H9 (cell line): Measurements from ENCODE around the gene PIGS. TPM values are rescaled to one million over a fixed set of nuclear protein-coding genes. Genes with fewer than 3 reads are reported as not detected.

Experiments used
- DNase-seq: peaks from one replicate; pipeline ENCODE4 v3.0.0-alpha.2; 2017
- H2AFZ ChIP-seq: one replicate; pipeline ENCODE4 v1.6.1; 2013; ENCODE audit warnings: mild to moderate bottlenecking, low read length, control low read depth, moderate library complexity
- H2AK5ac ChIP-seq: 2 replicates; pipeline ENCODE4 v1.6.1; 2013; ENCODE audit warnings: low read length, control low read depth, mixed read lengths; ENCODE audit not compliant: insufficient read length
- H2BK120ac ChIP-seq: one replicate; pipeline ENCODE4 v1.6.1; 2013; ENCODE audit warnings: low read depth, mild to moderate bottlenecking, low read length, control low read depth, inconsistent platforms; ENCODE audit not compliant: poor library complexity, severe bottlenecking
- H2BK12ac ChIP-seq: 2 replicates; pipeline ENCODE4 v1.6.1; 2013; ENCODE audit warnings: low read length, control low read depth, mixed read lengths, low read depth; ENCODE audit not compliant: insufficient read length
- H2BK15ac ChIP-seq: 2 replicates; pipeline ENCODE4 v1.6.1; 2013; ENCODE audit warnings: low read depth, low read length, control low read depth
- H2BK20ac ChIP-seq: one replicate; pipeline ENCODE4 v1.6.1; 2013; ENCODE audit warnings: low read depth, mild to moderate bottlenecking, low read length, control low read depth, inconsistent platforms; ENCODE audit not compliant: poor library complexity, severe bottlenecking
- H2BK5ac ChIP-seq: 2 replicates; pipeline ENCODE4 v1.6.1; 2013; ENCODE audit warnings: low read length, control low read depth, mixed read lengths; ENCODE audit not compliant: insufficient read length
- H3K14ac ChIP-seq: 2 replicates; pipeline ENCODE4 v1.6.1; 2013; ENCODE audit warnings: low read length, control low read depth; ENCODE audit not compliant: insufficient read depth
- H3K18ac ChIP-seq: 2 replicates; pipeline ENCODE4 v1.6.1; 2013; ENCODE audit warnings: low read depth, mild to moderate bottlenecking, mixed read lengths, low read length, control low read depth; ENCODE audit not compliant: insufficient read length
- H3K23ac ChIP-seq: 2 replicates; pipeline ENCODE4 v1.6.1; 2013; ENCODE audit warnings: low read length, control low read depth, mixed read lengths, low read depth; ENCODE audit not compliant: insufficient read length
- H3K23me2 ChIP-seq: 2 replicates; pipeline ENCODE4 v1.6.1; 2013; ENCODE audit warnings: low read depth, mild to moderate bottlenecking, mixed read lengths, low read length, control low read depth; ENCODE audit not compliant: insufficient read length, poor library complexity, severe bottlenecking
- H3K27ac ChIP-seq: 2 replicates; pipeline ENCODE4 v1.5.1; 2013; ENCODE audit warnings: low read length, control low read depth, mixed read lengths, low read depth; ENCODE audit not compliant: insufficient read length
- H3K27me3 ChIP-seq: 2 replicates; pipeline ENCODE4 v1.6.1; 2013; ENCODE audit warnings: low read length, control low read depth, inconsistent platforms; ENCODE audit not compliant: insufficient read depth
- H3K4ac ChIP-seq: 2 replicates; pipeline ENCODE4 v1.6.1; 2013; ENCODE audit warnings: low read depth, mild to moderate bottlenecking, control low read depth, inconsistent platforms, low read length, moderate library complexity
- H3K4me1 ChIP-seq: 2 replicates; pipeline ENCODE4 v1.6.1; 2013; ENCODE audit warnings: low read length, control low read depth, inconsistent platforms; ENCODE audit not compliant: insufficient read depth
- H3K4me2 ChIP-seq: 2 replicates; pipeline ENCODE4 v1.6.1; 2013; ENCODE audit warnings: low read length, control low read depth, mixed read lengths; ENCODE audit not compliant: insufficient read length, insufficient read depth
- H3K56ac ChIP-seq: 2 replicates; pipeline ENCODE4 v1.6.1; 2013; ENCODE audit warnings: low read depth, mild to moderate bottlenecking, mixed read lengths, low read length, control low read depth; ENCODE audit not compliant: insufficient read length
- H3K79me1 ChIP-seq: 2 replicates; pipeline ENCODE4 v1.6.1; 2013; ENCODE audit warnings: low read depth, mild to moderate bottlenecking, moderate library complexity, low read length, control low read depth, inconsistent platforms; ENCODE audit not compliant: insufficient read depth, poor library complexity, severe bottlenecking
- H3K79me2 ChIP-seq: 2 replicates; pipeline ENCODE4 v1.6.1; 2013; ENCODE audit warnings: low read length, control low read depth, inconsistent platforms; ENCODE audit not compliant: insufficient read depth
- H3K9ac ChIP-seq: 2 replicates; pipeline ENCODE4 v1.6.1; 2013; ENCODE audit warnings: low read length, control low read depth, mixed read lengths; ENCODE audit not compliant: insufficient read length; ENCODE audit errors: extremely low read depth
- H3K9me3 ChIP-seq: one replicate; pipeline ENCODE4 v1.6.1; 2013; ENCODE audit warnings: low read depth, low read length, inconsistent platforms; ENCODE audit not compliant: control insufficient read depth
- H3T11ph ChIP-seq: one replicate; pipeline ENCODE4 v1.6.1; 2013; ENCODE audit warnings: mild to moderate bottlenecking, low read length, control low read depth, inconsistent platforms
- H4K20me1 ChIP-seq: one replicate; pipeline ENCODE4 v1.6.1; 2013; ENCODE audit not compliant: control insufficient read depth, insufficient read length, insufficient read depth
- H4K5ac ChIP-seq: 2 replicates; pipeline ENCODE4 v1.6.1; 2013; ENCODE audit warnings: low read depth, mild to moderate bottlenecking, mixed read lengths, low read length, control low read depth; ENCODE audit not compliant: insufficient read length
- H4K8ac ChIP-seq: replicated peaks from 2 replicates; pipeline ENCODE4 v1.6.1; 2013; ENCODE audit warnings: low read length, control low read depth, mixed read lengths, low read depth; ENCODE audit not compliant: insufficient read length
- H4K91ac ChIP-seq: 2 replicates; pipeline ENCODE4 v1.6.1; 2013; ENCODE audit warnings: low read depth, mild to moderate bottlenecking, moderate library complexity, mixed read lengths, low read length, control low read depth; ENCODE audit not compliant: insufficient read length
- H3K27ac Mint-ChIP-seq, 3 experiments: 2 replicates in 2 of 3; 3 replicates in 1 of 3; pipeline ENCODE4 v1.8.0; 2020 to 2021; ENCODE audit warnings: mixed read lengths in 3 of 3, mild to moderate bottlenecking in 1 of 3, moderate library complexity in 1 of 3
- H3K27me3 Mint-ChIP-seq: 2 replicates; pipeline ENCODE4 v1.8.0; 2021; ENCODE audit warnings: low read depth, mild to moderate bottlenecking, moderate library complexity, mixed read lengths
- H3K36me3 Mint-ChIP-seq, 3 experiments: 2 replicates in 2 of 3; 3 replicates in 1 of 3; pipeline ENCODE4 v1.8.0; 2020 to 2021; ENCODE audit warnings: low read depth in 3 of 3, mixed read lengths in 3 of 3; ENCODE audit not compliant: insufficient read depth in 1 of 3
- H3K4me1 Mint-ChIP-seq, 2 experiments: 2 replicates each; pipeline ENCODE4 v1.8.0; 2020; ENCODE audit warnings: mixed read lengths in 2 of 2
- H3K4me3 Mint-ChIP-seq, 2 experiments: 2 replicates in 1 of 2; 3 replicates in 1 of 2; pipeline ENCODE4 v1.8.0; 2020 to 2021; ENCODE audit warnings: mild to moderate bottlenecking in 2 of 2, mixed read lengths in 2 of 2, moderate library complexity in 1 of 2
- H3K9me3 Mint-ChIP-seq, 2 experiments: 2 replicates in 1 of 2; 3 replicates in 1 of 2; pipeline ENCODE4 v1.8.0; 2020; ENCODE audit warnings: mild to moderate bottlenecking in 2 of 2, mixed read lengths in 2 of 2, moderate library complexity in 1 of 2
- WGBS: extraction: QIAGEN DNeasy Blood & Tissue Kit; methylation state at CpG from one replicate; pipeline ENCODE4 v1.1.7; 2013; ENCODE audit warnings: missing lambda C conversion rate, low lambda C conversion rate, mixed read lengths; ENCODE audit not compliant: insufficient read length; ENCODE audit errors: extremely low coverage; 5-methylcytosine and 5-hydroxymethylcytosine counted together
- total RNA-seq: library from RNA; stranded (reverse); gene quantifications from 2 replicates; pipeline ENCODE4 v1.2.1, GENCODE V29; 2021
- TF ChIP-seq, protein P1 (sequence below): fragments of 200-600 bp; sonication (generic); conservative IDR thresholded peaks from 3 replicates; pipeline ENCODE4 v1.8.0; 2021; ENCODE audit warnings: antibody characterized with exemption, mild to moderate bottlenecking

Gene PIGS
- total RNA-seq, 1 experiment from 2014 or later, result 45.8 TPM

DNA sequence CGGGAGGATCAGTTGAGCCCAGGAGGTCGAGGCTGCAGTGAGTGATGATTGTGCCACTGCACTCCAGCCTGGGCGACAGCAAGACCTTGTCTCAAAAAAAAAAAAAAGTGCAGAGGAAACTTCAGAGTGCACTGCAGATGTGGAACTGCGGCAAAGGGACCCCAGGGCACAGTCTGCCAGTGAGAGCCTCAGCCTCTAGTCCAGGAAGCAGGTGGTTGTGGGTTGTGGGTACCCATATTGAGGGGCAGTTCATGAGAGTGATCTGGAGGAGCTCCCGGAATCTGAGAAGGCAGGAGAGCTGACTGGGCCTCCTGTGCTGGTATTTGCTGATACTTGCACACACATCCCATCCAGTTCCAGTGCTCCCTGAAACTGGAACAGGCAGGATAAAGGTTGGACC, 52.1 kb downstream of the PIGS start:
- Histone ChIP-seq H3K9ac (no peak overlapping the region), H3T11ph (no peak overlapping the region), H2BK120ac (no peak overlapping the region), H3K27ac (no peak overlapping the region), H3K14ac (no peak overlapping the region), H4K8ac (no peak overlapping the region), H3K4ac (no peak overlapping the region), H3K18ac (no peak overlapping the region), H2BK5ac (no peak overlapping the region), H3K4me1 (no peaks in the 10 kb centered on the region), H3K9me3 (no peaks in the 10 kb centered on the region), H3K4me2 (no peak overlapping the region), H4K91ac (no peak overlapping the region), H2AFZ (no peak overlapping the region), H4K5ac (no peak overlapping the region), H2AK5ac (no peak overlapping the region), H4K20me1 (no peaks in the 10 kb centered on the region), H2BK20ac (no peak overlapping the region), H3K79me2 (no peaks in the 10 kb centered on the region), H3K56ac (no peak overlapping the region), H3K27me3 (no peaks in the 10 kb centered on the region), H3K79me1 (no peaks in the 10 kb centered on the region), H3K23me2 (no peaks in the 10 kb centered on the region), H2BK12ac (no peak overlapping the region), H2BK15ac (no peak overlapping the region), H3K23ac (no peak overlapping the region)
- Mint-ChIP-seq H3K4me3 (no peak overlapping the region), H3K36me3 (no peaks in the 10 kb centered on the region), H3K27me3 (peaks cover 16% of the 10 kb centered on the region), H3K4me1 (peaks cover 5 to 13% of the 10 kb centered on the region in 2 experiments), H3K27ac (no peak overlapping the region), H3K9me3 (peaks cover 2 to 5% of the 10 kb centered on the region in 2 experiments; a peak in 2 of 5 replicates)
- no CpG with 5 or more reads among the region's 5 CpGs for WGBS
- no peak for DNase-seq
- TF ChIP-seq, protein P1, sequence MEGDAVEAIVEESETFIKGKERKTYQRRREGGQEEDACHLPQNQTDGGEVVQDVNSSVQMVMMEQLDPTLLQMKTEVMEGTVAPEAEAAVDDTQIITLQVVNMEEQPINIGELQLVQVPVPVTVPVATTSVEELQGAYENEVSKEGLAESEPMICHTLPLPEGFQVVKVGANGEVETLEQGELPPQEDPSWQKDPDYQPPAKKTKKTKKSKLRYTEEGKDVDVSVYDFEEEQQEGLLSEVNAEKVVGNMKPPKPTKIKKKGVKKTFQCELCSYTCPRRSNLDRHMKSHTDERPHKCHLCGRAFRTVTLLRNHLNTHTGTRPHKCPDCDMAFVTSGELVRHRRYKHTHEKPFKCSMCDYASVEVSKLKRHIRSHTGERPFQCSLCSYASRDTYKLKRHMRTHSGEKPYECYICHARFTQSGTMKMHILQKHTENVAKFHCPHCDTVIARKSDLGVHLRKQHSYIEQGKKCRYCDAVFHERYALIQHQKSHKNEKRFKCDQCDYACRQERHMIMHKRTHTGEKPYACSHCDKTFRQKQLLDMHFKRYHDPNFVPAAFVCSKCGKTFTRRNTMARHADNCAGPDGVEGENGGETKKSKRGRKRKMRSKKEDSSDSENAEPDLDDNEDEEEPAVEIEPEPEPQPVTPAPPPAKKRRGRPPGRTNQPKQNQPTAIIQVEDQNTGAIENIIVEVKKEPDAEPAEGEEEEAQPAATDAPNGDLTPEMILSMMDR, result no peak
